HG03432 (cell line): ENCODE data around the gene RIN3.

Experiments used
- ATAC-seq: cut with Tn5 transposase; IDR thresholded peaks from one replicate; pipeline ENCODE4 v1.9.1; 2021; ENCODE audit warnings: mild to moderate bottlenecking, moderate library complexity; ENCODE audit not compliant: unreplicated experiment

Gene RIN3

GRCh38 chr14:92486881-92487280 is 26.7 kb upstream of the RIN3 start:
- ATAC-seq, result no peak

- no peak for ATAC-seq
These were observed 26.0 kb upstream of the RIN3 start for GRCh38 chr14:92487513-92488133.

DNA sequence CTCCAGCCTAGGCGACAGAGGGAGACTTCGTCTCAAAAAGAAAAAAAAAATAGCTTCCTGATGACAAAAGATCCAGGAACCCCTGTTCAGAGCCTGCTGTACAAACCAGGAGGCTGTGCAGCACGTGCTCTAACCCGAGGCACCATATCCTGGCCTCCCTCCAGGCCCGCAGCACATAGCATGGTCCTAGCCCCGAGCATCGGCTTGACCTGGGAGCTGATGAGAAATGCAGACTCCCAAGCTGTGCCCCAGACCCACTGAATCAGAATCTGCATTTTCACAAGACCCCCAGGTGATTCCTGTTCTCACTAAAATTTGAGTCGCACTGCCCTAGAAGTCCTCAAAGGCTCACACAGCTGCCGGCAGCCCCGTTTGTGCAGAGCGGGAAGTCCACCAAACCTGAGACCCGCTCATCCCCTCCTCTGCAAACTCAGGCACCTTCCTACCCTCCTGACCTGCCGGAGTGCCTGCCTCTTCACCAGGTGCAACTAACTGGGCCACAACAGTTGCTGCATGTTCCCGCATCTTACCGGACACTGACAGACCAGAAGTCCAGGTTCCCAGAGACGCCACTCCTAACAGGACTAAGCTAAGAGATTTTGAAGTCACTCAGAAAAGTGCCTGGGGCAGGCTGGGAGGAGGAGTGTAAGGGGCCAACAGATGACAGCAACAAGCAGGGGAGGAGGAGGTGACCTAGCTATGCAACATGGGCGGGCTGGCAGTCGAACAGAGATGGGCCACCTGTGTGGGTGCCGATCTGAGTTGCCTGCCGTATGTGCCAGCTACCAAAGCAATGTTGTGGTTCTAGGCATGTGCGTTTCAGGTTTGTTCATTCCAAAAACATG is 24.0 kb upstream of the RIN3 start:
- no peak for ATAC-seq

DNA sequence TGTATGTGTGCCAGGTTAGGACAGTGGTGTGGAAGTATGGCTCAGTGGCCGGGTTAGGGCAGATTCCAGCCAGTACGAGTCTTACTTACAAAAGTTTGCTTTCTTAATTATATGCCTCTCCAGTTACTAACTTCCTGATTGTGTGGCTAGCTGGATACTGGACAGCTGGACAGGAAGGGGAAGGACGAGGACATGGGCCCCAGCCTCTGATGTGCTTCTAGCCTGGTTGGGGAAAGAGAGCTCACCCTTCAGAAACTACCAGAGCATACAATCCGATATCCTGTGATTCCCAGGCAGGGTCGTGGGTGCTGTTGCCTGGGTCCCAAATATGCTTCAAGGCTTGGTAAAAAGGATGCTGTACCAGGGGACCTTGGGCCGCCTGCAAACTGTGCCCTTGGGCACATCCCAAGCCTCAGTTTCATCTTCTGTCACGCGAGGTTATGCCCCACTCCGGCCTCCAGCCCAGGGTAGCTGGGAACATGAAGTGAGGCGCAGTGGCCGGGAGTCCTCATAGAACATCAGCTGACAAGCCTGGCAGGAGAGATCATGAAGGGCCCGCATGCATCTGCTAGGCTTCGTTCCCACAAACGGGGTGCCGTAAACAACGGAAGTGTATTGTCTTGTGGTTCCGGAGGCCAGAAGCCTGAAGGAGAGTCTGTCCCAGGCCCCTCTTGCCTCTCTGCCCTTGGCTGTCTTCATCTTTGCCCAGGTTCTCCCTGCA is 23.2 kb upstream of the RIN3 start:
- no peak for ATAC-seq

DNA sequence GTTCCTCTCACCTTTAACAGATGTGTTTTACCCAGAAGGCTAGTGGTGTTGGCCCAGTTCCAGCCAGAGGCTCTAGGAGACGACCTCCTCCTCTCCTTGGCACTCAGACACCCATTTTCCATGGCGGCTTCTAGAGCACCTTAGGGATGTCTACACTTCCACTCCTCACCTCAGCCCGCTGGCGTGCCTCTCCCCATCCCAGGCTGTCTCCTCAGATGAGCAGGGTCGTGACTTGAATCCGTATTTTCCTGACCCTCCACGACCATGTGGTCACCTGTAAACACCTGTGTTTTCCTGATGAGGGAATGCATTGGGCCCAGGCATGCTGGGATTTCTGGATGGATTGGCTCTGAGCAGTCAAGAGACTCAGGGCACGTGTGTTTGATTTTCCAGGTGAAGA is 21.8 kb upstream of the RIN3 start:
- no peak for ATAC-seq

GRCh38 chr14:92492258-92492657 is 21.3 kb upstream of the RIN3 start:
- no peak for ATAC-seq

GRCh38 chr14:92493024-92493423 is 20.6 kb upstream of the RIN3 start:
- ATAC-seq, result no peak

GRCh38 chr14:92493492-92493891 is 20.1 kb upstream of the RIN3 start:
- ATAC-seq, result no peak

DNA sequence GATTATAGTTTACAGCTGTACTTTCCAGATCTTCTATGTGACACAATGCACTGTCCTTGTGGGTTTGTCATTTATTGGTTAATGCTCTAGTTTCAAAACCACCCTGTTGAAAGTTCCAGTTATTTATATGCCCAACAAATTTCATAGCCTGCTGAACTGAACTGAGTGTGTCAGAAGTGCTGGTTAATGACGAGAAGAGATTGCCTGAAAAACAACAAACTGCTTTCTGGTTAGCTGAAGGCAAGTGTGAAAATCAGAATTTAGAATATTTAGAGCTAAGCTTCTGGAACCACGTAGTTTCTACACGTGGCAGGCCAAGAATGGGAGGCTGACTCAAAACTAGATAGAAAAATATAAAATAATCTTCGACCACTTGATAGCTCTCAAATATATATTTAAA is 19.1 kb upstream of the RIN3 start:
- ATAC-seq, result no peak

GRCh38 chr14:92495027-92495426 is 18.6 kb upstream of the RIN3 start:
- ATAC-seq, result no peak

DNA sequence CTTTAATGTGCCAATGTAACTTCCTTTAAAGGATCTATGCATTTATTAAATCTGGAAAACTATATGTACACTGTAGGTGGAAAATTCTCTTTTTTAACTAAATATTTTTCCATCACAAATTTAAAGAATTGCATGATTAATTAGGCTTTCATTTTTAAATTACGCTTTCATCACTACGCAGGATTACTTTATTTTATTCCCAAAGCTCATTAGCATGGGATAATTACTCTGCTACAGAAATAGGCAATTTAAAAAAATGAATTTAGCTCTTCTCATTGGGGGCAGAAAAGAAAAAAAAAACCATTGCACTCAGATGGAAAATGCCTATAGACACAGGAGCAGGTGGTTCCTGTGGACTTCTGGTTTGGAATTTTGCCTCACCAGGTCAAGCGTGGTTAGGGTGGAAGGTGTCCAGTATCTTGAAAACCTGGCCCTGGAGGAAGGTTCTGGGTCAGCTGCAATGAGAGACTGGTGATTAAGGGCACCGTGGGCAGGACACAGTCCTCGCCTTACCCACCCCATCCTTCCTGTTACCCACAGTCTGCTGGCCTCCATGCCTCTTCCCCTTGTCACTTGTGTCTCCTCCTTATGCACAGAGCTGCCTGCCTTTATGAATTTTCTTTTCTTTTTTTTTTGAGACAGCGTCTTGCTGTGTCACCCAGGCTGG is 17.3 kb upstream of the RIN3 start:
- no peak for ATAC-seq

GRCh38 chr14:92497391-92497790 is 16.2 kb upstream of the RIN3 start:
- ATAC-seq, result no peak

- no peak for ATAC-seq
These were observed 14.3 kb upstream of the RIN3 start for GRCh38 chr14:92499234-92499633.

DNA sequence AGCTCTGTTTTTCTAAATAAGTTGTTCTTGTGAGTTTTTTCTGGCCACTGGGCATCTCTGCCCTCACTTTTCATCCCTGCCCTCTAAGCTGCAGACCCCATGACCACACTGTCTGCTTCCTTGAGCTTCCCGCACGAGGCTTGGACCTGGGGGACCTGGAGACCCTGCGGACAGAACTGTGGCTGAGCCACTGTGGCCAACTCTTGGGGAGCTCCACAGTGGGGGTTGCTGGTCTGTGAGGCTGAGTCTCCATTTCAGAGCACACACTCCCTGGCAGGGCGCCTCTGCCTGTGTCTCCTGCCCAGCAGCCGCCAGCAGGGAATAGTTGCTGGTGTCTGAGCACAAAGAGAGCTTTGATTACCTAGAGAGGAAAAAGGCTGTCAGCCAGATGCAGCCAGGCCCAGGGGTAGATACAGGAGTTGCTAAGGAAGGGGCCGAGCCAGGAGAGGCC is 13.1 kb upstream of the RIN3 start:
- no peak for ATAC-seq

- no peak for ATAC-seq
These were observed 11.7 kb upstream of the RIN3 start for GRCh38 chr14:92501891-92502351.

DNA sequence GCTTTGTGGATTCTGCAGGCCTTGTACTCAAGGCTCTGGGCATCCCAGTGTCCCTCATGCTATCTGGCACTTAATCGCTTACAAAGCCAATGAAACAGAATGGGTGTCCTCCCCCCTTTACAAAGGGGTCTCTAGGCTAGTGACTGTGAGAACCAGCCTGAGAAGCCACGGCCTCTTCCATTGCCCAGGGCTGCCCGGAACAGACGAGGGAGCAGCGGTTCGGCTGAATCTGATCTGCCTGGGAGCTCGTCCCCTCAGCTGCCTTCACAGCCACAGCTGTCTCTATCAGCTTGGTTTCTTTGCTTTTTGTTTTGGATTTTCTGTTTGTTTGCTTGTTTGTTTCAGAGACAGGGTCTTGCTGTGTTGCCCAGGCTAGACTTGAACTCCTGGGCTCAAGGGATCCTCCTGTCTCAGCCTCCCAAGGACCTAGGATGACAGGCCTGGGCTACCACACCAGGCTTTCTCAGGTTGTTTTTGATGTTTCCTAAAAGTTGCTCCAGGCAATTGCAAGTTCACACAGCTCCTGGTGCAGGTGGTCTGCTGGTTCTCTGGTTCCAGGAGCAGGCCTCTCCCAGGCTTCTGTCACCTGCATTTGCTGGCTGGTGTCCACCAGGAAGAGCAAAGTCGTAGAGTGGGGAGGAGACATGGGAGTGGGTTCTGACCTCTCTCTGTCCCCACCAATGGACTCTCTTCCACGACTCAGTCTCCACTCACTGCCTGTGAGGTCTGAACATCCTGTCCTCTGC is 10.9 kb upstream of the RIN3 start:
- ATAC-seq, result no peak

DNA sequence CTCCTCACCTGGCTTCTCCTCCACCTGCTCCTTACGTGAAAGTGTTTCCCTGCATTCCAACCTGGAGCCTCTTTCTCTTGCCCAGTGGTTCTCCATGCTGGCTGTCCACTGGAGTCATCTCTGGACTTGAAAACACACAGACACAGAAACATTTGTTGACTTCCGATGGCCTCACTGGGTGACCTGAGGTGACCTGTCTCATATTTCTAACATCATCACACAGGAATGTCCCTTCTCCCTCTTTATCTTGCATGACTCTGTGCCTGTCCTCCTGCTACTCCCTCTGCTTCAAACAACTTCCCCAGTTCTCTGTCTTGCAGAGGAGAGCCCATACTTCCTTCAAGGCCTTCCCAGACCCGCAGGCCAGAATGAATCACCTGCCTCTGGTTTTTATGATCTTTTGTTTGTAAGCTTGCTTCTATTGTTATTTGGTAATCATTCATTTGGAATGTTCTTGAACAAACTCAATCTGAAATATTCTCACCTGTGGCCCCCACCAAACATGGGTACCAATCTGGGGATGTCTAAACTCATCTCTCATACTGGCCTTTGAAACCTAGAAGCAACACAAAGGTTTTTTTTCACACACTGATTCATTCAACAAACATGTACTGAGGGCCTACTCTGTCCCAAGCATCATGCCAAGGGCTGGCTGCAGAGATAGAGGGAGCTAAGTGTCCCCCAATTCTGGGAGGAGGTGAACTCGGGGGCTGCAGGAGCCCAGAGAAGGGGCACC is 9.7 kb upstream of the RIN3 start:
- no peak for ATAC-seq

DNA sequence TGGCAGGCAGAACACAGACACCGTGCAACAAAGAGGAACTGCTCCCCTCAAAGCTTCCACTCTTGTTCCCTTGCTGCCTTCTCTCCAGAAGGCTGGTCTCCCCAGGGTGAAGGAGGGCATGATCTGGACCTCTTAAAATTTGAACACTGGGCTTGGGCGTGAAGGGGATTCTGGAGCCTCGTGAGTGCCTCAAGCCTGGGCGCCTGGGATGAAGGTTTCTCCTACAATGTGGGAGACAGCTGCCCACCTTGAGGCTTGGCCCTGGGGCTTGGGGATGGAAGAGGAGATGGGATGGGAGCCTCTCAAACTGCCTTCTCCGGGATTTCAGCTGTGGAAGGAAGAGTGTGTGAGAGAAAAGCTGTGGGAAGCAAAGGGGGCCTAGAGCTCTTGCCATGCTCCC is 7.8 kb upstream of the RIN3 start:
- ATAC-seq, result no peak

- no peak for ATAC-seq
These were observed 7.3 kb upstream of the RIN3 start for GRCh38 chr14:92506231-92506630.
